ENCODE results near the gene KLF2.
"Not testable (repeated sequence)": the region's sequence is repeated elsewhere in the genome, so short reads cannot be mapped to it uniquely, and the experiment has no call there.

Gene KLF2

GRCh38 chr19:16290692-16291091, 33.9 kb upstream of the KLF2 start:
- no peaks in the 10 kb centered on the region for H3K27me3 ChIP-seq (replicated peaks; ENCODE audit: control insufficient read depth, insufficient read depth, low read length, poor library complexity, severe bottlenecking)
- no peak for DNase-seq
- H3K27ac ChIP-seq (ENCODE audit: insufficient read depth, low read length, poor library complexity, severe bottlenecking), result no peak overlapping the region
- no peaks in the 10 kb centered on the region for H3K9me3 ChIP-seq (ENCODE audit: control insufficient read depth, low read length)
- no peaks in the 10 kb centered on the region for H3K36me3 ChIP-seq (ENCODE audit: control insufficient read depth, insufficient read depth, low read length)
- H3K4me3 ChIP-seq (ENCODE audit: insufficient read depth, low read depth, low read length, poor library complexity, severe bottlenecking), result no peak overlapping the region
- peaks cover 4% of the 10 kb centered on the region for H3K4me1 ChIP-seq (ENCODE audit: control insufficient read depth, insufficient read depth, low read length, poor library complexity, severe bottlenecking)

DNA sequence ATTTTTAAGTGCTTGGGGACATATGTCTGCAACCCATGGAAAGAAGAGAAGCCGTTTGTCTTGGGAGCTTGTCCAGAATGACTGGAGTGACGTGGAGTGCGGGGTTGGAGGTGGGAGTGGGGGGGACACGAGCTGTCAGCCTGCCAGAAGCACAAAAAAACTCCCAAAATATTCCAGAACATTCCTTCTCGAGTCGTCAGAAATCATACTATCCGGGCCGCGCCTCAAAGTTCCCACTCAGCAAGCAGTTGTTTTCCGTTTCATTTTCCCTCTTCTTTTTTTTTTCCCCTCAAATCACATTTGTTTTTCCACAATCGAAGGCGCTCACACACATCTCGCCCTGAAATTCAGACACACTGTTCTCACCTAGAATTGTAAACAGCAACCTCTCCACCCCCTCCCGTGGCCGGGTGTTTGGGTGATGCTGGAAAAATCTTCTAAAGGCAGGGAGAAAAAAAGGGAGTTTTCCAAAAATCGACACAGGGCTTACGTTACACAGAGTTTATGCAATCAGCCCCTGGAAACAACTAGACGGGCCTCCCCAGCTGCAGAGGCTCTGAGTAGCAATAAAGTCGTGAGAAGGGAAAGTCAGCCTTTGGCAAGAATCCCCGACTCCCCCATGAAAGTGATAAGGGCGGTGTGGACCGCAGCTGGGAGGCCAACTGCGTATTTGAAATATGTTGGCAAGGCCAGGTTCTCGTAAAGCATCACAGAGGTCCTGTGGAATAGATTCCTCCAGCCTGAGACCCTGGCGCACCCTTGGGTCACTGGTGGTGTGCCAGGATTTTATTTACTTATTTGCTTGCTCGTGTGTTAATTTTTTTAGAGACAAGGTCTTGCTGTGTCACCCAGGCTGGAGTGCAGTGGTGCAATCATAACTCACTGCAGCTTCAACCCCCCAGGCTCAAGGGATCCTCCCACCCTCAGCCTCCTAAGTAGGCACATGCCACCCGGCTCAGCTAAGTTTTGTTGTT, 31.2 kb upstream of the KLF2 start:
- Histone ChIP-seq H3K36me3 (ENCODE audit: control insufficient read depth, insufficient read depth, low read length) (no peaks in the 10 kb centered on the region), H3K9me3 (ENCODE audit: control insufficient read depth, low read length) (no peaks in the 10 kb centered on the region), H3K27me3 (replicated peaks; ENCODE audit: control insufficient read depth, insufficient read depth, low read length, poor library complexity, severe bottlenecking) (no peaks in the 10 kb centered on the region), H3K4me3 (ENCODE audit: insufficient read depth, low read depth, low read length, poor library complexity, severe bottlenecking) (no peak overlapping the region), H3K27ac (ENCODE audit: insufficient read depth, low read length, poor library complexity, severe bottlenecking) (no peak overlapping the region), H3K4me1 (ENCODE audit: control insufficient read depth, insufficient read depth, low read length, poor library complexity, severe bottlenecking) (peaks cover 4% of the 10 kb centered on the region)
- DNase-seq, result no peak

- no peak overlapping the region for H3K4me3 ChIP-seq (ENCODE audit: insufficient read depth, low read depth, low read length, poor library complexity, severe bottlenecking)
- no peaks in the 10 kb centered on the region for H3K27me3 ChIP-seq (replicated peaks; ENCODE audit: control insufficient read depth, insufficient read depth, low read length, poor library complexity, severe bottlenecking)
- DNase-seq, result no peak
Measured at GRCh38 chr19:16295057-16295456, 29.6 kb upstream of the KLF2 start.

DNA sequence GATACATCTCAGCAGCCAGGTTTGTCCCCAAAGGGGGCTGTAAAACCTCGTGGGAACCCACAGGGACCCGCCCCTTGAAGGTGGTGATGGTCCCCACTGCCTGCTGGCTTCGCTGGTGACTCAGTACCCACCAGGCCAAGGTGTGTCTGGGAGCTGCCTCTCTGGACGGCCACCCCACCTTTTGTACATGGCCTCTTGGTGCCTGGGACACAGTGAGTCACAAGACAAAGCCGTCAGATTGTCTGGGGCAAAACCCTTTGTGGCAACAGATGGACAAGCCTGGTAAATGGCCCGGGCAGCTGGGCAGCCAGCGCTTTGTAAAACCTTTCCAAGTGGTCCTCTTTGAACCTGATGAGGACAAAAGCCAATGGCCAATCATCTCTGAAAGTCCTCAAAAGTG, 27.9 kb upstream of the KLF2 start:
- no peak for DNase-seq
- H3K36me3 ChIP-seq (ENCODE audit: control insufficient read depth, insufficient read depth, low read length), result no peaks in the 10 kb centered on the region
- no peaks in the 10 kb centered on the region for H3K27me3 ChIP-seq (replicated peaks; ENCODE audit: control insufficient read depth, insufficient read depth, low read length, poor library complexity, severe bottlenecking)
- no peaks in the 10 kb centered on the region for H3K9me3 ChIP-seq (ENCODE audit: control insufficient read depth, low read length)
- no peak overlapping the region for H3K27ac ChIP-seq (ENCODE audit: insufficient read depth, low read length, poor library complexity, severe bottlenecking)
- no peaks in the 10 kb centered on the region for H3K4me1 ChIP-seq (ENCODE audit: control insufficient read depth, insufficient read depth, low read length, poor library complexity, severe bottlenecking)
- no peak overlapping the region for H3K4me3 ChIP-seq (ENCODE audit: insufficient read depth, low read depth, low read length, poor library complexity, severe bottlenecking)

More at GRCh38 chr19:16295057-16295456, 29.6 kb upstream of the KLF2 start:
- Histone ChIP-seq H3K27ac (ENCODE audit: insufficient read depth, low read length, poor library complexity, severe bottlenecking) (no peak overlapping the region), H3K9me3 (ENCODE audit: control insufficient read depth, low read length) (no peaks in the 10 kb centered on the region), H3K4me1 (ENCODE audit: control insufficient read depth, insufficient read depth, low read length, poor library complexity, severe bottlenecking) (no peaks in the 10 kb centered on the region), H3K36me3 (ENCODE audit: control insufficient read depth, insufficient read depth, low read length) (no peaks in the 10 kb centered on the region)

DNA sequence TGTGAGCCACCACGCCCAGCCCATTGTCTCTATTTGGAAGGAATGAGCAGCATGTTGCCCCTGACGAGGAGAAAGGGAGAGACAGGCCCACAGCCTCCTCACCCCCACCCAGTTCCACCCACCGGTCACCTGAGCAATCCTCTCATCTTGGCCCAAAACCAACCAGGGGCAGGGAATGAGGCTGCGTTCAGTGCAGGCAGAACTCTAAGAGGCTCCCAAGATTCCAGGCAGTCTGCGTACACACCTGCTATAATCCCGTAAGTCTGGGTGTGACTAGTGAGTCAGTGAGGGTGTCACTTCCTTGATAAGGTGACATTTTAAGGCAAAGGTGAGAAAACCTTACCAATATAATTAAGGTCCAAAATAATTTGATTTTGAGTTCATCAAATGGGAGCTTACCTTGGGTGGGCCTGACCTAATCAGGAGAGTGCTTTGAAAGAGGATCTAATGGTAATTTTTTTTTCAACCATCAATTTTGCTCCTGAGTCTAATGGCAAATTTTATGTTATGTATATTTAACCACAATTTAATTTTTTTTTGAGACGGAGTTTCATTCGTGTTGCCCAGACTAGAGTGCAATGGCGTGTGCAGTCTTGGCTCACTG, 26.9 kb upstream of the KLF2 start:
- Histone ChIP-seq H3K9me3 (ENCODE audit: control insufficient read depth, low read length) (no peaks in the 10 kb centered on the region), H3K36me3 (ENCODE audit: control insufficient read depth, insufficient read depth, low read length) (no peaks in the 10 kb centered on the region), H3K27ac (ENCODE audit: insufficient read depth, low read length, poor library complexity, severe bottlenecking) (no peak overlapping the region), H3K4me1 (ENCODE audit: control insufficient read depth, insufficient read depth, low read length, poor library complexity, severe bottlenecking) (no peaks in the 10 kb centered on the region), H3K27me3 (replicated peaks; ENCODE audit: control insufficient read depth, insufficient read depth, low read length, poor library complexity, severe bottlenecking) (no peaks in the 10 kb centered on the region), H3K4me3 (ENCODE audit: insufficient read depth, low read depth, low read length, poor library complexity, severe bottlenecking) (no peak overlapping the region)
- DNase-seq, result no peak

- Histone ChIP-seq H3K4me1 (ENCODE audit: control insufficient read depth, insufficient read depth, low read length, poor library complexity, severe bottlenecking) (no peaks in the 10 kb centered on the region), H3K9me3 (ENCODE audit: control insufficient read depth, low read length) (no peaks in the 10 kb centered on the region), H3K27ac (ENCODE audit: insufficient read depth, low read length, poor library complexity, severe bottlenecking) (no peak overlapping the region), H3K27me3 (replicated peaks; ENCODE audit: control insufficient read depth, insufficient read depth, low read length, poor library complexity, severe bottlenecking) (no peaks in the 10 kb centered on the region), H3K4me3 (ENCODE audit: insufficient read depth, low read depth, low read length, poor library complexity, severe bottlenecking) (no peak overlapping the region), H3K36me3 (ENCODE audit: control insufficient read depth, insufficient read depth, low read length) (no peaks in the 10 kb centered on the region)
- DNase-seq, result no peak
Measured at GRCh38 chr19:16298334-16298733, 26.3 kb upstream of the KLF2 start.

DNA sequence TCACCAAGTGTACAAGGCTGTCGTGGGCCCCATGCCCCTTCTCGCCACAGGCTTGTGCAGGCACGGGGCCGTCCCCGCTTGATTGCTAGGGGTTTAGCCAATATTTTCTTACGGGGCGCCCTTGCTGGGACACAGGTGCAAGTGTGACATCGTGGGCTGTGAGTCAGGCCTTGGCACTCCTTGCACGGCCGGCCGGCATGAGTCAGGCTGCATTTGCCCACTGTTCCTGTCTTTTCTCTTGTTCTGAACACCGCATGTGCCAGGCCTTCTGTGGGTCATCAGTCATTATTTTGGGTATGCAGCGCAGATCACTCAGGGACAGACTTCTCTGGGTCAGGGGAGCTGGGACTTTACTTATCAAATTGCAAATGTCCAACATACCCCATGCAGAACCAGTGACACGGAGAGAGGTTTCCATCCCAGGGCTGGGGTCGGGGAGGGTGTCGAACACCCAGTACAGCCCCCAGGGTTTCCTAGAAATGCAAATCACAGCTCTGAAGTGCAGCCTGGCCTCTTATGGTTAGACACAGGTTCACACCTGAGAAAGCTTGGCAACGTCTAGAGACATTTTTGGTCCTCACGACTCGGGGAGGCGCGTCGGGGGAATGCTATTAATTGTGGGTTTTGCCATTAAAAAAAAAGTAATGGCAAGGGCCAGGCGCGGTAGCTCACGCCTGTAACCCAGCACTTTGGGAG, 22.5 kb upstream of the KLF2 start:
- no peak for DNase-seq
- Histone ChIP-seq H3K27me3 (replicated peaks; ENCODE audit: control insufficient read depth, insufficient read depth, low read length, poor library complexity, severe bottlenecking) (no peaks in the 10 kb centered on the region), H3K4me1 (ENCODE audit: control insufficient read depth, insufficient read depth, low read length, poor library complexity, severe bottlenecking) (no peaks in the 10 kb centered on the region), H3K9me3 (ENCODE audit: control insufficient read depth, low read length) (no peaks in the 10 kb centered on the region), H3K4me3 (ENCODE audit: insufficient read depth, low read depth, low read length, poor library complexity, severe bottlenecking) (no peak overlapping the region), H3K27ac (ENCODE audit: insufficient read depth, low read length, poor library complexity, severe bottlenecking) (no peak overlapping the region), H3K36me3 (ENCODE audit: control insufficient read depth, insufficient read depth, low read length) (no peaks in the 10 kb centered on the region)

- Histone ChIP-seq H3K27me3 (replicated peaks; ENCODE audit: control insufficient read depth, insufficient read depth, low read length, poor library complexity, severe bottlenecking) (no peaks in the 10 kb centered on the region), H3K4me3 (ENCODE audit: insufficient read depth, low read depth, low read length, poor library complexity, severe bottlenecking) (no peak overlapping the region), H3K4me1 (ENCODE audit: control insufficient read depth, insufficient read depth, low read length, poor library complexity, severe bottlenecking) (no peaks in the 10 kb centered on the region), H3K9me3 (ENCODE audit: control insufficient read depth, low read length) (no peaks in the 10 kb centered on the region), H3K27ac (ENCODE audit: insufficient read depth, low read length, poor library complexity, severe bottlenecking) (no peak overlapping the region), H3K36me3 (ENCODE audit: control insufficient read depth, insufficient read depth, low read length) (no peaks in the 10 kb centered on the region)
- no peak for DNase-seq
Measured at GRCh38 chr19:16303755-16304154, 20.9 kb upstream of the KLF2 start.

DNA sequence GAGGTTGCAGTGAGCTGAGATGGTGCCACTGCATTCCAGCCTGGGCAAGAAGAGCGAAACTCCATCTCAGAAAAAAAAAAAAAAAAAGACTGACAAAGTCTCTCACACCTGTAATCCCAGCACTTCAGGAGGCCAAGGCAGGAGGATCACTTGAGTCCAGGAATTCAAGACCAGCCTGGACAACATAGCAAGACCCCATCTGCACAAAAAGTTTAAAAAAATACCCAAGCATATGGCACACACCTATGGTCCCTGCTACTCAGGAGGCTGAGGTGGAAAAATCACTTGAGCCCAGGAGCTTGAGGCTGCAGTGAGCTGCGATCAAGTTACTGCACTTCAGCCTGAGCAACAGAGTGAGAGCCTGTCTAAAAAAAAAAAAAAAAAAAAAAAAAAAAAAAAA, 20.1 kb upstream of the KLF2 start:
- H3K36me3 ChIP-seq (ENCODE audit: control insufficient read depth, insufficient read depth, low read length); H3K27ac ChIP-seq (ENCODE audit: insufficient read depth, low read length, poor library complexity, severe bottlenecking); DNase-seq; H3K9me3 ChIP-seq (ENCODE audit: control insufficient read depth, low read length); H3K4me1 ChIP-seq (ENCODE audit: control insufficient read depth, insufficient read depth, low read length, poor library complexity, severe bottlenecking); H3K4me3 ChIP-seq (ENCODE audit: insufficient read depth, low read depth, low read length, poor library complexity, severe bottlenecking); H3K27me3 ChIP-seq (replicated peaks; ENCODE audit: control insufficient read depth, insufficient read depth, low read length, poor library complexity, severe bottlenecking): not testable (repeated sequence)

DNA sequence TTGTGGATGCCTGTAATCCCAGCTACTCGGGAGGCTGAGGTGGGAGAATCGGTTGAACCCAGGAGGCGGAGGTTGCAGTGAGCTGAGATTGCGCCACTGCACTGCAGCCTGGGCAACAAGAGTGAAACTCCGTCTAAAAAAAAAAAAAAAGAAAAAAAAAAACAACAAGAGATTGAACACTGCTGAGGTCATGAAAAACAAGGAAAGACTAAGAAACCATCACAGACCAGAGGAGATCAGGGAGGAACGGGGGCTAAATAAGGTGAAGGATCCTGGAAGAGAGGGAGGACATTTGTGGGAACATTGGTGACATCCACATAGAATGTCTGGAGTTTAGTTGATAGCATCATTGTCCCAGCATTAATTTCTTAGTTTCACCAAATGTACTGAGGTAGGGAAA, 19.6 kb upstream of the KLF2 start:
- not testable (repeated sequence) for DNase-seq; H3K27me3 ChIP-seq (replicated peaks; ENCODE audit: control insufficient read depth, insufficient read depth, low read length, poor library complexity, severe bottlenecking); H3K4me3 ChIP-seq (ENCODE audit: insufficient read depth, low read depth, low read length, poor library complexity, severe bottlenecking)

More for the DNA sequence above, 19.6 kb upstream of the KLF2 start:
- H3K4me1 ChIP-seq (ENCODE audit: control insufficient read depth, insufficient read depth, low read length, poor library complexity, severe bottlenecking); H3K36me3 ChIP-seq (ENCODE audit: control insufficient read depth, insufficient read depth, low read length); H3K27ac ChIP-seq (ENCODE audit: insufficient read depth, low read length, poor library complexity, severe bottlenecking); H3K9me3 ChIP-seq (ENCODE audit: control insufficient read depth, low read length): not testable (repeated sequence)
